Measurements from ENCODE around the gene COA4.

The COA4 gene

GRCh38 chr11:73838443-73839122 is 38.1 kb downstream of the COA4 start:
- no peaks in the 10 kb centered on the region for H3K4me1 ChIP-seq (ENCODE audit: control insufficient read depth, insufficient read depth, low read length, unreplicated experiment)

GRCh38 chr11:73833067-73833466 is 43.6 kb downstream of the COA4 start:
- Histone ChIP-seq H3K4me1 (ENCODE audit: control insufficient read depth, insufficient read depth, low read length, unreplicated experiment) (no peaks in the 10 kb centered on the region), H3K27me3 (ENCODE audit: insufficient read depth, low read length) (no peaks in the 10 kb centered on the region), H3K79me2 (ENCODE audit: control insufficient read depth, insufficient read depth, low read length, unreplicated experiment) (no peaks in the 10 kb centered on the region), H3K27ac (ENCODE audit: low read depth, low read length) (no peak overlapping the region), H2AFZ (ENCODE audit: low read length, unreplicated experiment) (no peak overlapping the region), H3K4me3 (ENCODE audit: low read depth, low read length) (no peak overlapping the region), H3K36me3 (ENCODE audit: insufficient read depth, low read length) (no peaks in the 10 kb centered on the region)

More at GRCh38 chr11:73838443-73839122, 38.1 kb downstream of the COA4 start:
- H3K36me3 ChIP-seq (ENCODE audit: insufficient read depth, low read length), result no peaks in the 10 kb centered on the region
- H2AFZ ChIP-seq (ENCODE audit: low read length, unreplicated experiment), result no peak overlapping the region
- H3K27me3 ChIP-seq (ENCODE audit: insufficient read depth, low read length), result no peaks in the 10 kb centered on the region
- H3K4me3 ChIP-seq (ENCODE audit: low read depth, low read length), result no peak overlapping the region
- no peaks in the 10 kb centered on the region for H3K79me2 ChIP-seq (ENCODE audit: control insufficient read depth, insufficient read depth, low read length, unreplicated experiment)
- H3K27ac ChIP-seq (ENCODE audit: low read depth, low read length), result no peak overlapping the region

- Histone ChIP-seq H2AFZ (ENCODE audit: low read length, unreplicated experiment) (no peak overlapping the region), H3K4me3 (ENCODE audit: low read depth, low read length) (no peak overlapping the region), H3K4me1 (ENCODE audit: control insufficient read depth, insufficient read depth, low read length, unreplicated experiment) (no peaks in the 10 kb centered on the region), H3K27me3 (ENCODE audit: insufficient read depth, low read length) (no peaks in the 10 kb centered on the region), H3K79me2 (ENCODE audit: control insufficient read depth, insufficient read depth, low read length, unreplicated experiment) (no peaks in the 10 kb centered on the region), H3K36me3 (ENCODE audit: insufficient read depth, low read length) (no peaks in the 10 kb centered on the region), H3K27ac (ENCODE audit: low read depth, low read length) (no peak overlapping the region)
These were observed 46.4 kb downstream of the COA4 start for GRCh38 chr11:73830261-73830660.
